Measurements from ENCODE around the gene TIAM1.
A peak's percentile ranks its signal among the peaks of the same experiment; 100 is the strongest.

TIAM1 gene

GRCh38 chr21:31136891-31137290, 207.2 kb downstream of the TIAM1 start:
- Histone ChIP-seq H3K9me3 (ENCODE audit: control insufficient read depth, insufficient read depth, low read depth, low read length) (no peaks in the 10 kb centered on the region), H3K4me3 (ENCODE audit: low read depth, low read length) (no peak overlapping the region), H3K9ac (ENCODE audit: low read length) (no peak overlapping the region), H3K36me3 (ENCODE audit: control insufficient read depth, insufficient read depth, low read length) (peaks cover 46% of the 10 kb centered on the region), H3K27ac (ENCODE audit: low read depth, low read length) (no peak overlapping the region), H3K4me1 (ENCODE audit: control insufficient read depth, insufficient read depth, low read length) (peaks cover 1% of the 10 kb centered on the region; the same call in 1 of the 2 replicates), H3K27me3 (ENCODE audit: control insufficient read depth, insufficient read depth, low read length) (no peaks in the 10 kb centered on the region)

GRCh38 chr21:31135531-31136184, 208.4 kb downstream of the TIAM1 start:
- Histone ChIP-seq H3K27ac (ENCODE audit: low read depth, low read length) (no peak overlapping the region), H3K4me1 (ENCODE audit: control insufficient read depth, insufficient read depth, low read length) (no peaks in the 10 kb centered on the region), H3K9ac (ENCODE audit: low read length) (no peak overlapping the region), H3K36me3 (ENCODE audit: control insufficient read depth, insufficient read depth, low read length) (peaks cover 44% of the 10 kb centered on the region), H3K4me3 (ENCODE audit: low read depth, low read length) (no peak overlapping the region), H3K9me3 (ENCODE audit: control insufficient read depth, insufficient read depth, low read depth, low read length) (no peaks in the 10 kb centered on the region), H3K27me3 (ENCODE audit: control insufficient read depth, insufficient read depth, low read length) (no peaks in the 10 kb centered on the region)

GRCh38 chr21:31133243-31133830, 210.7 kb downstream of the TIAM1 start:
- Histone ChIP-seq H3K36me3 (ENCODE audit: control insufficient read depth, insufficient read depth, low read length) (peaks cover 38% of the 10 kb centered on the region), H3K4me3 (ENCODE audit: low read depth, low read length) (no peak overlapping the region), H3K9ac (ENCODE audit: low read length) (no peak overlapping the region), H3K27me3 (ENCODE audit: control insufficient read depth, insufficient read depth, low read length) (no peaks in the 10 kb centered on the region), H3K9me3 (ENCODE audit: control insufficient read depth, insufficient read depth, low read depth, low read length) (no peaks in the 10 kb centered on the region), H3K4me1 (ENCODE audit: control insufficient read depth, insufficient read depth, low read length) (peaks cover 7% of the 10 kb centered on the region), H3K27ac (ENCODE audit: low read depth, low read length) (no peak overlapping the region)

- Histone ChIP-seq H3K9me3 (ENCODE audit: control insufficient read depth, insufficient read depth, low read depth, low read length) (no peaks in the 10 kb centered on the region), H3K27ac (ENCODE audit: low read depth, low read length) (no peak overlapping the region), H3K36me3 (ENCODE audit: control insufficient read depth, insufficient read depth, low read length) (peaks cover 37% of the 10 kb centered on the region), H3K27me3 (ENCODE audit: control insufficient read depth, insufficient read depth, low read length) (no peaks in the 10 kb centered on the region), H3K9ac (ENCODE audit: low read length) (no peak overlapping the region), H3K4me3 (ENCODE audit: low read depth, low read length) (no peak overlapping the region), H3K4me1 (ENCODE audit: control insufficient read depth, insufficient read depth, low read length) (peaks cover 13% of the 10 kb centered on the region)
These were observed 211.4 kb downstream of the TIAM1 start for GRCh38 chr21:31132574-31133242.

GRCh38 chr21:31130821-31131220, 213.2 kb downstream of the TIAM1 start:
- no peak overlapping the region for H3K4me3 ChIP-seq (ENCODE audit: low read depth, low read length)
- H3K27ac ChIP-seq (ENCODE audit: low read depth, low read length), result no peak overlapping the region
- no peaks in the 10 kb centered on the region for H3K27me3 ChIP-seq (ENCODE audit: control insufficient read depth, insufficient read depth, low read length)
- H3K4me1 ChIP-seq (ENCODE audit: control insufficient read depth, insufficient read depth, low read length), result peaks cover 15% of the 10 kb centered on the region
- peaks cover 37% of the 10 kb centered on the region for H3K36me3 ChIP-seq (ENCODE audit: control insufficient read depth, insufficient read depth, low read length)
- H3K9ac ChIP-seq (ENCODE audit: low read length), result no peak overlapping the region
- no peaks in the 10 kb centered on the region for H3K9me3 ChIP-seq (ENCODE audit: control insufficient read depth, insufficient read depth, low read depth, low read length)

GRCh38 chr21:31128234-31128633, 215.8 kb downstream of the TIAM1 start:
- Histone ChIP-seq H3K36me3 (ENCODE audit: control insufficient read depth, insufficient read depth, low read length) (peaks cover 21% of the 10 kb centered on the region), H3K27ac (ENCODE audit: low read depth, low read length) (peak overlapping the region; percentile 65; the same call in 1 of the 2 replicates), H3K4me1 (ENCODE audit: control insufficient read depth, insufficient read depth, low read length) (peaks cover 28% of the 10 kb centered on the region)

GRCh38 chr21:31124010-31124409, 220.1 kb downstream of the TIAM1 start:
- H3K9ac ChIP-seq (ENCODE audit: low read length), result no peak overlapping the region
- H3K36me3 ChIP-seq (ENCODE audit: control insufficient read depth, insufficient read depth, low read length), result peaks cover 20% of the 10 kb centered on the region
- no peak overlapping the region for H3K4me3 ChIP-seq (ENCODE audit: low read depth, low read length)
- H3K27ac ChIP-seq (ENCODE audit: low read depth, low read length), result no peak overlapping the region
- no peaks in the 10 kb centered on the region for H3K27me3 ChIP-seq (ENCODE audit: control insufficient read depth, insufficient read depth, low read length)
- H3K9me3 ChIP-seq (ENCODE audit: control insufficient read depth, insufficient read depth, low read depth, low read length), result no peaks in the 10 kb centered on the region
- peaks cover 35% of the 10 kb centered on the region for H3K4me1 ChIP-seq (ENCODE audit: control insufficient read depth, insufficient read depth, low read length)

More at GRCh38 chr21:31128234-31128633, 215.8 kb downstream of the TIAM1 start:
- H3K9me3 ChIP-seq (ENCODE audit: control insufficient read depth, insufficient read depth, low read depth, low read length), result no peaks in the 10 kb centered on the region
- no peaks in the 10 kb centered on the region for H3K27me3 ChIP-seq (ENCODE audit: control insufficient read depth, insufficient read depth, low read length)
- no peak overlapping the region for H3K4me3 ChIP-seq (ENCODE audit: low read depth, low read length)
- no peak overlapping the region for H3K9ac ChIP-seq (ENCODE audit: low read length)

- Histone ChIP-seq H3K27me3 (ENCODE audit: control insufficient read depth, insufficient read depth, low read length) (no peaks in the 10 kb centered on the region), H3K4me3 (ENCODE audit: low read depth, low read length) (no peak overlapping the region), H3K27ac (ENCODE audit: low read depth, low read length) (no peak overlapping the region), H3K9ac (ENCODE audit: low read length) (no peak overlapping the region), H3K36me3 (ENCODE audit: control insufficient read depth, insufficient read depth, low read length) (peaks cover 16% of the 10 kb centered on the region), H3K9me3 (ENCODE audit: control insufficient read depth, insufficient read depth, low read depth, low read length) (no peaks in the 10 kb centered on the region), H3K4me1 (ENCODE audit: control insufficient read depth, insufficient read depth, low read length) (peaks cover 23% of the 10 kb centered on the region)
These were observed 224.9 kb downstream of the TIAM1 start for GRCh38 chr21:31119199-31119598.

GRCh38 chr21:31117128-31117916, 226.7 kb downstream of the TIAM1 start:
- no peak overlapping the region for H3K9ac ChIP-seq (ENCODE audit: low read length)
- H3K27ac ChIP-seq (ENCODE audit: low read depth, low read length), result no peak overlapping the region
- H3K36me3 ChIP-seq (ENCODE audit: control insufficient read depth, insufficient read depth, low read length), result peaks cover 16% of the 10 kb centered on the region
- H3K4me1 ChIP-seq (ENCODE audit: control insufficient read depth, insufficient read depth, low read length), result peaks cover 9% of the 10 kb centered on the region
- no peaks in the 10 kb centered on the region for H3K9me3 ChIP-seq (ENCODE audit: control insufficient read depth, insufficient read depth, low read depth, low read length)
- no peak overlapping the region for H3K4me3 ChIP-seq (ENCODE audit: low read depth, low read length)
- no peaks in the 10 kb centered on the region for H3K27me3 ChIP-seq (ENCODE audit: control insufficient read depth, insufficient read depth, low read length)

- H3K4me3 ChIP-seq (ENCODE audit: low read depth, low read length), result no peak overlapping the region
- H3K4me1 ChIP-seq (ENCODE audit: control insufficient read depth, insufficient read depth, low read length), result peaks cover 9% of the 10 kb centered on the region
- H3K9me3 ChIP-seq (ENCODE audit: control insufficient read depth, insufficient read depth, low read depth, low read length), result no peaks in the 10 kb centered on the region
- no peaks in the 10 kb centered on the region for H3K27me3 ChIP-seq (ENCODE audit: control insufficient read depth, insufficient read depth, low read length)
- H3K36me3 ChIP-seq (ENCODE audit: control insufficient read depth, insufficient read depth, low read length), result peaks cover 6% of the 10 kb centered on the region
- no peak overlapping the region for H3K9ac ChIP-seq (ENCODE audit: low read length)
- no peak overlapping the region for H3K27ac ChIP-seq (ENCODE audit: low read depth, low read length)
These were observed 228.8 kb downstream of the TIAM1 start for GRCh38 chr21:31115249-31115648.

Measured in HUES6 (cell line).